Testis (tissue), 3 donors: ENCODE data around the gene UFC1. TPM values are rescaled to one million over a fixed set of nuclear protein-coding genes. Genes with fewer than 3 reads are reported as not detected.
A peak's percentile ranks its signal among the peaks of the same experiment; 100 is the strongest.

ENCODE experiments used
- DNase-seq: peaks from one replicate; pipeline ENCODE4 v3.0.0-alpha.2; 2019
- H3K27ac ChIP-seq, 2 donors: fragments of 200-600 bp; sonication (generic); one replicate each; pipeline ENCODE4 v1.5.1; 2019
- H3K27me3 ChIP-seq: fragments of 200-600 bp; sonication (generic); one replicate; pipeline ENCODE4 v1.5.1; 2019
- H3K36me3 ChIP-seq: fragments of 200-600 bp; sonication (generic); one replicate; pipeline ENCODE4 v1.5.1; 2017; ENCODE audit warnings: low read depth; ENCODE audit errors: missing control alignments
- H3K4me1 ChIP-seq: fragments of 200-600 bp; sonication (generic); one replicate; pipeline ENCODE4 v1.5.1; 2019
- H3K4me3 ChIP-seq, 2 donors: fragments of 200-600 bp; sonication (generic); one replicate each; pipeline ENCODE4 v1.5.1; 2017 to 2019
- H3K9me3 ChIP-seq: fragments of 200-600 bp; sonication (generic); one replicate; pipeline ENCODE4 v1.5.1; 2017
- POLR2A ChIP-seq: fragments of 450-650 bp; IDR thresholded peaks from one replicate; pipeline ENCODE4 v1.6.1; 2017; ENCODE audit warnings: antibody characterized with exemption, mild to moderate bottlenecking, moderate library complexity
- WGBS, 2 donors: methylation state at CpG; one replicate each; pipeline ENCODE4 v1.1.5; 2018; 5-methylcytosine and 5-hydroxymethylcytosine counted together
- intact Hi-C: fragments of 100-400 bp; cut with DNase I; formaldehyde crosslinking; loops from one replicate; pipeline ENCODE4 v1.15.1; 2023; ENCODE audit warnings: low total_unique reads
- polyA plus RNA-seq: library from polyadenylated mRNA; stranded (reverse); fragments of 350-450 nt; fragmentation: Illumina TruSeq; extraction: RNeasy Lipid Tissue Mini Kit (QIAGEN cat#74804); gene quantifications from one replicate; pipeline ENCODE4 v1.2.3, GENCODE V29; 2014; ENCODE audit warnings: low read depth, low replicate concordance; ENCODE audit not compliant: insufficient read depth
- total RNA-seq, 2 donors: library from RNA; depleted of rRNA; stranded (reverse); fragments of >200 nt; gene quantifications; one replicate each; pipeline ENCODE4 v1.2.3, GENCODE V29; 2016
- TF ChIP-seq, protein P1 (sequence below), 3 experiments: fragments of 450-650 bp in 2 of 3; fragments of 200-600 bp in 1 of 3; sonication (generic) in 1 of 3; IDR thresholded peaks; one replicate each; pipeline ENCODE4 v1.5.1; 2016 to 2019; ENCODE audit warnings: antibody characterized with exemption in 3 of 3, mild to moderate bottlenecking in 2 of 3, moderate library complexity in 1 of 3

Gene UFC1
- total and polyA plus RNA-seq, 3 donors from 2014 or later, result 36.9 to 129 (median 68.3) TPM

DNA sequence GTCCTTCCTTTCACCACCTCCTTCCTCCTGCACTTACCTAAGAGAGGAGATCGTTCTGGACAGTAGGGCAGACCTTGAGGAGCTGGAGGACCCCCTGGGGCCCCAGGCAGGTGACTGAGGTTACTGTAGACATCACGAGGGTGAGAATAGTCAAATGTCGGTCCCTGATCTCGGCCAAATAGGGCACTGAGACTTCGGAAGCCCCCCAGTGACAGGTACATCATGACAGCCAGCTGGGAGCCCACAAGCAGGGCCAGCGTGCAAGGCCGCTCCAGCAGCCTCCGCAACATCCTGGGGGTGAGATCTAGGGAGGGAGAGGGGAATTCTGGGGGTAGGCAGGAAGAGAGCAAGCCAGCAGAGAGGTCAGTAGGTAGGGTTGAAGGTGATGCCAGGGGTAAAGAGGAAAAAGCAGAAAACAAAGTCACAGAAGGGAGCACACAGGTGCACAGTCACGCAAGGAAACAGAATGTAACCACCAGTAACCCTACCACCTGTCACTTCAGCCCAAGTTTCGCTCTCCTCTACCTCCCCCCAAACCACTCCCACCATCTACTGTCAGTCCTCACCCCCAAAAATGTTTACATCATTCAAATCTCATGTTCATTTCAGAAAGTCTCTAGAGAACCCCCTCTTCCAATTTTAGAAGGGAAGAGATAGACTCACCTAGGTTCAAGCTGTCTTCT lies 22.1 kb downstream of the UFC1 start:
- 81 to 86% methylated on average over 9 to 10 of the region's 10 CpGs for WGBS, 2 donors
- Histone ChIP-seq H3K27ac (peak overlapping the region in 1 of 2 donors; percentile 24), H3K4me1 (peaks cover 19% of the 10 kb centered on the region), H3K36me3 (no peaks in the 10 kb centered on the region), H3K9me3 (no peaks in the 10 kb centered on the region), H3K4me3 (no peak overlapping the region), H3K27me3 (no peaks in the 10 kb centered on the region)
- intact Hi-C loops, result no loop called here
- no peak for DNase-seq
- TF ChIP-seq POLR2A, result no peak
- TF ChIP-seq, protein P1, sequence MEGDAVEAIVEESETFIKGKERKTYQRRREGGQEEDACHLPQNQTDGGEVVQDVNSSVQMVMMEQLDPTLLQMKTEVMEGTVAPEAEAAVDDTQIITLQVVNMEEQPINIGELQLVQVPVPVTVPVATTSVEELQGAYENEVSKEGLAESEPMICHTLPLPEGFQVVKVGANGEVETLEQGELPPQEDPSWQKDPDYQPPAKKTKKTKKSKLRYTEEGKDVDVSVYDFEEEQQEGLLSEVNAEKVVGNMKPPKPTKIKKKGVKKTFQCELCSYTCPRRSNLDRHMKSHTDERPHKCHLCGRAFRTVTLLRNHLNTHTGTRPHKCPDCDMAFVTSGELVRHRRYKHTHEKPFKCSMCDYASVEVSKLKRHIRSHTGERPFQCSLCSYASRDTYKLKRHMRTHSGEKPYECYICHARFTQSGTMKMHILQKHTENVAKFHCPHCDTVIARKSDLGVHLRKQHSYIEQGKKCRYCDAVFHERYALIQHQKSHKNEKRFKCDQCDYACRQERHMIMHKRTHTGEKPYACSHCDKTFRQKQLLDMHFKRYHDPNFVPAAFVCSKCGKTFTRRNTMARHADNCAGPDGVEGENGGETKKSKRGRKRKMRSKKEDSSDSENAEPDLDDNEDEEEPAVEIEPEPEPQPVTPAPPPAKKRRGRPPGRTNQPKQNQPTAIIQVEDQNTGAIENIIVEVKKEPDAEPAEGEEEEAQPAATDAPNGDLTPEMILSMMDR (IDR thresholded peaks at IDR 0.05), result no peak

DNA sequence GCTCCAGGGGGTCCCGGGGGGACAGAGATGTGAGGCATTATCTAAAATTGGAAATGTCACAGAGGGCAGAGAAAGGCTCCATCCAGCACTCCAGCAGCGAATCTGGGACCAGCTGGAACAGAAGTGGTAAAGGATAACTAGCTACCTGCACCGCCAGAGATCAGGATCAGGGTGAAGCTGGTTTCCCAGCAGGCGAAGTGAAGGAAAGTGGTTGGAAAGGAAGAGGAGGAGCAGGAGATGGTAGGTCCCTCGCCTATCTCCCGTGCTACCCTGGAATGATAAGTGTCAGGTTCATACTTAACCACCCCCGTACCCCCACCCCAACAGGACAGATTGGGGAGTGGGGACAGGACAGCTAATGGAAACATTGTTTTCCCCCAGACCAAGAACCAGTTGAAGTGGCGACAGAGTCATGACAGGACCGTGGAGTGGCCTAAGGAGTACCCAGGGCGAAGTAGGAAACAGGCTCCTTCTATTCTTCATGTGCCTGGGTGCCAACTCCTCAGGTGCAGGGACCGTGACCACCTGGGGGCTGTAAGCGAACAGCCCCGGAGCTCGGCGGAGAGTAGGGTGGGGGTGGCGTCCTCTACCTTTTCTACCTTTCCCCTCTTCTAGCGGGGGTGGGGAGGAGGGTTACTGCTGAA lies 22.8 kb downstream of the UFC1 start:
- intact Hi-C loops, result no loop called here
- no peak for DNase-seq
- H3K27ac ChIP-seq, result peak overlapping the region; percentile 91 to 95
- TF ChIP-seq, protein P1 (IDR thresholded peaks at IDR 0.05), result no peak
- no peak for TF ChIP-seq POLR2A
- H3K4me1 ChIP-seq, result peaks cover 19% of the 10 kb centered on the region
- H3K4me3 ChIP-seq, result peak overlapping the region; percentile 80 to 86
- no peaks in the 10 kb centered on the region for H3K27me3 ChIP-seq
- WGBS, 2 donors, result 10 to 11% methylated on average over 17 of the region's 17 CpGs
- H3K9me3 ChIP-seq, result no peaks in the 10 kb centered on the region
- H3K36me3 ChIP-seq, result no peaks in the 10 kb centered on the region

DNA sequence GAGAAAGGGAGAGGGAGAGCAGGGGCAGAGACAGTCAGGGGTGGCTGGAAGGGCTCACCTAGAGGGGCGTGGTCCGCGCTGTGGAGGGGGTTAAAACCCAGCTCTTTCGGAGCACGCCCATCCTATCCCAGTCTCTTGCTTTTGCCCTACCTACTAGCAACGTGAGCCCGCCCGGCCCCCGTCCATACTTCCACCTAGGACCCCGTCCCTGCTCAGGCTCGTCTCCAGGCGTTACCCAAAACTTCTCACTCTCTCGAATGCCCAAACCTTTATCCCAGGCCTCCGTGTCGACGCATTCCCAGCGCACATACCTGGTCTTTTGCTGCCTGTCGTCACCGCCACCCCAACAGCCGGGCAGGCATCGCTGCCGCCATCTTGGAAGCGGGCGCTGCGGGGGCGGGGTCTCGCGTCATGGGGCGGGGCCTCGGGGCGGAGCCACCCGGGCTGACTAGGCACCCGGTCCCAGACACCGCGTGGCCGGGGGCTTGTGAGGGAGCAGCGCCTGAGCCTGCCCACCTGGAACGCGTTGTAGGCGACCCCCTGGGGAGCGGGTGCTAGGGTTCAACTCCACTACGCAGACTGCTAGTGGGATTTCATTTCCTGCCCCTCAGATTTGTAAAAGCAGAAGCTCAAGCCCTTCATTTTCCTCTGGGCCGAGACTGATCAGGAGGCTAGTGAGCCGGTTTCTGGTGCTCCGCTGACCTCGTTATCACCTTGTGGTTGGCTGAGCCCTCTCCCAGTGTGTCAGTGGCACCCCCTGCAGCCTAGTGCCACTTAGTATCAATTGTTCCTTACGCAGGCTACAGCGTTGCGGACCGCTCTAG lies 23.5 kb downstream of the UFC1 start, which contains the start of gene B4GALT3:
Gene B4GALT3, minus strand, starts transcription at position 396 of the 824 bp plus-strand sequence. CDS start 1,447 bp downstream, outside the sequence.
- Histone ChIP-seq H3K27me3 (no peaks in the 10 kb centered on the region), H3K4me3 (peak within 1 kb of the TSS; percentile 80 to 86), H3K36me3 (no peaks in the 10 kb centered on the region), H3K9me3 (no peaks in the 10 kb centered on the region), H3K4me1 (peaks cover 19% of the 10 kb centered on the region), H3K27ac (peak within 1 kb of the TSS; percentile 91 to 95)
- peak; percentile 93 for DNase-seq
- intact Hi-C loops, result no loop called here
- 1 to 3% methylated on average over 38 to 50 of the region's 50 CpGs for WGBS, 2 donors
- TF ChIP-seq POLR2A, result peak; percentile 29
- TF ChIP-seq, protein P1 (IDR thresholded peaks at IDR 0.05), result no peak

DNA sequence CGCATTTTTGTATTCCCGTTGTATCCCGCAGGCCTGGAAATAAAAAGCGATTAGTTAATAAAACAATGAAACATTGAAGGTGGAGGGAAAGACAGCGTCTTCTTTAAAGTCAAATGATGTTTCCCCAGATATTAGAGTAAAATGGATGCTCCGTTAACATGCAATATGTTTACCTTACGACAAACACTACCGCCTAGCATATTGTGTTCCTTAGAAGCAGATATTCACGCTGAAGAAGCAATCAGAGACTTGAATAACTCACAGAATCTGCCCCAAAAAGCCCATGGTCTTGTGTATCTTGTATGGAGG lies 24.1 kb downstream of the UFC1 start:
- Histone ChIP-seq H3K27me3 (no peaks in the 10 kb centered on the region), H3K36me3 (no peaks in the 10 kb centered on the region), H3K9me3 (no peaks in the 10 kb centered on the region), H3K27ac (peak overlapping the region; percentile 91 to 95), H3K4me3 (peak overlapping the region; percentile 80 to 86), H3K4me1 (peaks cover 15% of the 10 kb centered on the region)
- WGBS, 2 donors, result 25 to 35% methylated on average over 9 of the region's 9 CpGs
- intact Hi-C loops, result no loop called here
- TF ChIP-seq, protein P1 (IDR thresholded peaks at IDR 0.05), result no peak
- no peak for TF ChIP-seq POLR2A
- DNase-seq, result no peak
